Tibial artery (tissue), 4 donors: Measurements from ENCODE around the gene TMEM41A.

ENCODE experiments used
- DNase-seq, 2 donors: peaks; one replicate each; pipeline ENCODE4 v3.0.0-alpha.2; 2019
- H3K27ac ChIP-seq, 2 donors: fragments of 200-600 bp; sonication (generic) in 1 of 2; 1 replicate in 1 of 2; 2 replicates in 1 of 2; pipeline ENCODE4 v1.5.1; 2018 to 2019; ENCODE audit warnings: mild to moderate bottlenecking in 1 of 2
- H3K27me3 ChIP-seq, 2 donors: fragments of 200-600 bp; sonication (generic) in 1 of 2; one replicate each; pipeline versions ENCODE4 v1.5.1 to v1.6.0; 2016 to 2019
- H3K36me3 ChIP-seq, 3 donors: fragments of 200-600 bp; sonication (generic) in 2 of 3; one replicate each; pipeline ENCODE4 v1.5.1; 2016 to 2019; ENCODE audit warnings: mild to moderate bottlenecking in 2 of 3
- H3K4me1 ChIP-seq, 4 donors: fragments of 200-600 bp; sonication (generic) in 2 of 4; 1 replicate in 3 of 4; 2 replicates in 1 of 4; pipeline ENCODE4 v1.5.1; 2016 to 2019
- H3K4me3 ChIP-seq, 2 donors: fragments of 200-600 bp; sonication (generic) in 1 of 2; 1 replicate in 1 of 2; 2 replicates in 1 of 2; pipeline ENCODE4 v1.5.1; 2018 to 2019; ENCODE audit warnings: mild to moderate bottlenecking in 2 of 2
- H3K9me3 ChIP-seq, 3 donors: fragments of 200-600 bp; sonication (generic) in 1 of 3; one replicate each; pipeline ENCODE4 v1.5.1; 2016 to 2019
- CTCF ChIP-seq, 2 experiments: fragments of 200-600 bp in 1 of 2; fragments of 450-650 bp in 1 of 2; IDR thresholded peaks; one replicate each; pipeline ENCODE4 v1.5.1; 2017 to 2019; ENCODE audit warnings: antibody characterized with exemption in 2 of 2, mild to moderate bottlenecking in 1 of 2, moderate library complexity in 1 of 2
- intact Hi-C: fragments of 100-400 bp; cut with DNase I; formaldehyde crosslinking; loops from one replicate; pipeline ENCODE4 v1.15.0; 2023; ENCODE audit warnings: low total_unique reads

Gene TMEM41A

GRCh38 chr3:185521349-185522138 lies 22.7 kb upstream of the TMEM41A start:
- Histone ChIP-seq H3K36me3 (no peaks in the 10 kb centered on the region), H3K4me1 (no peaks in the 10 kb centered on the region), H3K27ac (no peak overlapping the region), H3K4me3 (no peak overlapping the region), H3K9me3 (no peaks in the 10 kb centered on the region), H3K27me3 (peaks cover 0 to 6% of the 10 kb centered on the region in 2 donors)
- no peak for TF ChIP-seq CTCF (IDR thresholded peaks at IDR 0.05)
- no peak for DNase-seq
- intact Hi-C loops = no loop called here

GRCh38 chr3:185519021-185519420 lies 20.2 kb upstream of the TMEM41A start:
- intact Hi-C loops = no loop called here
- TF ChIP-seq CTCF (IDR thresholded peaks at IDR 0.05) = no peak
- H3K27ac ChIP-seq = no peak overlapping the region

GRCh38 chr3:185517387-185518130 lies 18.7 kb upstream of the TMEM41A start:
- Histone ChIP-seq H3K9me3 (no peaks in the 10 kb centered on the region), H3K4me3 (no peak overlapping the region), H3K4me1 (no peaks in the 10 kb centered on the region), H3K27me3 (peaks cover 0 to 6% of the 10 kb centered on the region in 2 donors), H3K27ac (no peak overlapping the region), H3K36me3 (no peaks in the 10 kb centered on the region)
- intact Hi-C loops = no loop called here
- no peak for DNase-seq
- no peak for TF ChIP-seq CTCF (IDR thresholded peaks at IDR 0.05)

More at GRCh38 chr3:185519021-185519420, 20.2 kb upstream of the TMEM41A start:
- no peaks in the 10 kb centered on the region for H3K36me3 ChIP-seq
- no peaks in the 10 kb centered on the region for H3K9me3 ChIP-seq
- no peak for DNase-seq
- H3K27me3 ChIP-seq = peaks cover 0 to 6% of the 10 kb centered on the region in 2 donors
- H3K4me1 ChIP-seq = no peaks in the 10 kb centered on the region
- no peak overlapping the region for H3K4me3 ChIP-seq

- intact Hi-C loops = no loop called here
- peaks cover 0 to 5% (median 0%) of the 10 kb centered on the region in 3 donors for H3K36me3 ChIP-seq
- no peak for DNase-seq
- peaks cover 0 to 3% of the 10 kb centered on the region in 2 donors for H3K27me3 ChIP-seq
- no peak for TF ChIP-seq CTCF (IDR thresholded peaks at IDR 0.05)
- H3K4me3 ChIP-seq = no peak overlapping the region
- no peak overlapping the region for H3K27ac ChIP-seq
- no peaks in the 10 kb centered on the region for H3K9me3 ChIP-seq
- no peaks in the 10 kb centered on the region for H3K4me1 ChIP-seq
Measured at GRCh38 chr3:185511711-185512110, 12.9 kb upstream of the TMEM41A start.

- Histone ChIP-seq H3K27ac (no peak overlapping the region), H3K27me3 (no peaks in the 10 kb centered on the region), H3K4me1 (no peaks in the 10 kb centered on the region), H3K9me3 (no peaks in the 10 kb centered on the region), H3K4me3 (no peak overlapping the region), H3K36me3 (peaks cover 0 to 5% (median 0%) of the 10 kb centered on the region in 3 donors)
- DNase-seq = no peak
- no peak for TF ChIP-seq CTCF (IDR thresholded peaks at IDR 0.05)
- intact Hi-C loops = no loop called here
Measured at GRCh38 chr3:185508335-185508991, 9.6 kb upstream of the TMEM41A start.
